HCT116 (cell line): Measurements from ENCODE around the gene PRICKLE2.

Experiments used
- CEBPB ChIP-seq: IDR thresholded peaks from 2 replicates; pipeline ENCODE4 v1.6.1; 2012; ENCODE audit warnings: low read depth
- EZH2 ChIP-seq: fragments of 200-600 bp; sonication (generic); IDR thresholded peaks from 2 replicates; pipeline ENCODE4 v1.6.1; 2017; ENCODE audit warnings: antibody characterized with exemption, mixed run types
- EZH2phosphoT487 ChIP-seq: fragments of 200-600 bp; IDR thresholded peaks from 2 replicates; pipeline ENCODE4 v1.6.1; 2018; ENCODE audit warnings: antibody characterized with exemption, borderline replicate concordance
- JUND ChIP-seq: IDR thresholded peaks from 2 replicates; pipeline ENCODE4 v1.6.1; 2012
- POLR2A ChIP-seq: IDR thresholded peaks from 2 replicates; pipeline ENCODE4 v1.7.0; 2011; ENCODE audit warnings: borderline replicate concordance; ENCODE audit not compliant: insufficient read depth, insufficient read length; ENCODE audit errors: extremely low read depth
- POLR2AphosphoS5 ChIP-seq: IDR thresholded peaks from 2 replicates; pipeline ENCODE4 v1.6.1; 2011; ENCODE audit warnings: mild to moderate bottlenecking, low read depth, low read length, moderate library complexity
- RAD21 ChIP-seq: IDR thresholded peaks from 2 replicates; pipeline ENCODE4 v1.6.1; 2012; ENCODE audit warnings: low read depth, mild to moderate bottlenecking
- REST ChIP-seq: IDR thresholded peaks from 2 replicates; pipeline ENCODE4 v1.6.1; 2012; ENCODE audit warnings: low read depth
- YY1 ChIP-seq: IDR thresholded peaks from 2 replicates; pipeline ENCODE4 v1.6.1; 2011; ENCODE audit warnings: low read length, low read depth, moderate library complexity, mild to moderate bottlenecking; ENCODE audit not compliant: insufficient replicate concordance; ENCODE audit errors: extremely low read depth
- ZBTB33 ChIP-seq: IDR thresholded peaks from 2 replicates; pipeline ENCODE4 v1.6.1; 2011; ENCODE audit warnings: mild to moderate bottlenecking, low read length, moderate library complexity; ENCODE audit not compliant: insufficient replicate concordance; ENCODE audit errors: extremely low read depth
- ZNF274 ChIP-seq: fragments of 200-500 bp; sonication (Bioruptor generic); IDR thresholded peaks from 2 replicates; pipeline ENCODE4 v1.6.1; 2014; ENCODE audit warnings: mild to moderate bottlenecking, low read depth, low read length, inconsistent platforms
- TF ChIP-seq, protein P1 (sequence below), 3 experiments: fragments of 200-600 bp in 1 of 3; sonication (generic) in 1 of 3; IDR thresholded peaks in 2 of 3; conservative IDR thresholded peaks in 1 of 3; 2 replicates each; pipeline ENCODE4 v1.5.1; 2012 to 2017; ENCODE audit warnings: low read depth in 2 of 3, low read length in 2 of 3, antibody characterized with exemption in 1 of 3, borderline replicate concordance in 1 of 3, control low read depth in 1 of 3, mild to moderate bottlenecking in 1 of 3, mixed read lengths in 1 of 3, mixed run types in 1 of 3, moderate library complexity in 1 of 3; ENCODE audit not compliant: insufficient read depth in 1 of 3

GRCh38 chr3:64053581-64053980, 171.7 kb downstream of the PRICKLE2 start:
- TF ChIP-seq, protein P1, sequence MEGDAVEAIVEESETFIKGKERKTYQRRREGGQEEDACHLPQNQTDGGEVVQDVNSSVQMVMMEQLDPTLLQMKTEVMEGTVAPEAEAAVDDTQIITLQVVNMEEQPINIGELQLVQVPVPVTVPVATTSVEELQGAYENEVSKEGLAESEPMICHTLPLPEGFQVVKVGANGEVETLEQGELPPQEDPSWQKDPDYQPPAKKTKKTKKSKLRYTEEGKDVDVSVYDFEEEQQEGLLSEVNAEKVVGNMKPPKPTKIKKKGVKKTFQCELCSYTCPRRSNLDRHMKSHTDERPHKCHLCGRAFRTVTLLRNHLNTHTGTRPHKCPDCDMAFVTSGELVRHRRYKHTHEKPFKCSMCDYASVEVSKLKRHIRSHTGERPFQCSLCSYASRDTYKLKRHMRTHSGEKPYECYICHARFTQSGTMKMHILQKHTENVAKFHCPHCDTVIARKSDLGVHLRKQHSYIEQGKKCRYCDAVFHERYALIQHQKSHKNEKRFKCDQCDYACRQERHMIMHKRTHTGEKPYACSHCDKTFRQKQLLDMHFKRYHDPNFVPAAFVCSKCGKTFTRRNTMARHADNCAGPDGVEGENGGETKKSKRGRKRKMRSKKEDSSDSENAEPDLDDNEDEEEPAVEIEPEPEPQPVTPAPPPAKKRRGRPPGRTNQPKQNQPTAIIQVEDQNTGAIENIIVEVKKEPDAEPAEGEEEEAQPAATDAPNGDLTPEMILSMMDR (IDR thresholded peaks at IDR 0.05 in 2 of 3, conservative IDR thresholded peaks at IDR 0.05 in 1 of 3; ENCODE audit: borderline replicate concordance in 1 of 3, insufficient read depth in 1 of 3, low read depth in 2 of 3, low read length in 2 of 3): no peak
- TF ChIP-seq POLR2A (no peak), ZNF274 (no peak), EZH2phosphoT487 (no peak), RAD21 (no peak), ZBTB33 (no peak), JUND (no peak), EZH2 (no peak), YY1 (no peak), REST (no peak), POLR2AphosphoS5 (no peak), CEBPB (no peak)
